Measurements from ENCODE around the gene PPP2R3C. TPM values are rescaled to one million over a fixed set of nuclear protein-coding genes. Genes with fewer than 3 reads are reported as not detected.

PPP2R3C gene
- total and polyA plus RNA-seq, 2 of the 4 experiments (the other 2 are of a cell fraction), result 15.9 to 17.0 TPM

DNA sequence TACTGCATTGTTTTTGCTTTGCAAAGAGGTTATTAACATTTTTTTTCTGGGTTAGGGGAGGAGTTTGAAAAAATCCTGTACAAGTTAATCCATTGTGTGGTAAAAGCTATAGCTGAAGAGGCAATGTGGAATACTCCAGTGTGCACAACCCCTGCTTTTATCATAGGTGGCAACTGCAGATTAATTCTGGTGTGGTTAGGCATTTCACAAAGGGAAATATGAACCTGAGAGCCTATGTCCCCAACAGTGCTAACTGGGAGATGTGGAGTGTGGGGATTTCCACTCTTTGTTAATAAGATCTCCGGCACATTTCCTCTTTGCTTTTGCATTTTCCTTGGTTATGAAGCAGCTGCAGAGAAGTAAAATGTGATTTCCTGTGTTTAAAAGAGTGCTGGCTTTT lies 34.2 kb upstream of the PPP2R3C start:
- Histone ChIP-seq H3K18ac (ENCODE audit: low read depth, low read length) (peak overlapping the region; percentile 24; the same call in 1 of the 2 replicates), H3K4me2 (ENCODE audit: low read depth, low read length) (peak overlapping the region; percentile 61; the same call in 1 of the 2 replicates), H3K9me1 (ENCODE audit: insufficient read depth, low read length) (peaks cover 7% of the 10 kb centered on the region), H2BK15ac (ENCODE audit: low read depth, low read length) (no peak overlapping the region), H3K27me3 (ENCODE audit: control insufficient read depth, insufficient read depth, low read length) (no peaks in the 10 kb centered on the region), H3K4ac (ENCODE audit: low read depth, low read length) (no peak overlapping the region), H2BK20ac (ENCODE audit: low read depth, low read length) (peak overlapping the region; percentile 38; the same call in 1 of the 2 replicates), H2BK5ac (ENCODE audit: low read depth, low read length, poor library complexity, severe bottlenecking) (peak overlapping the region; percentile 4), H2AK5ac (ENCODE audit: low read depth, low read length) (no peak overlapping the region), H3K27ac (ENCODE audit: insufficient read depth, low read length) (no peak overlapping the region), H2AFZ (replicated peaks; ENCODE audit: low read length, poor library complexity) (no peak overlapping the region), H3K9me3 (ENCODE audit: control insufficient read depth, insufficient read depth, low read length) (no peaks in the 10 kb centered on the region), H3K56ac (ENCODE audit: extremely low read depth, insufficient read depth, low read length) (no peak overlapping the region), H4K8ac (ENCODE audit: low read depth in 2 of 2, low read length in 2 of 2) (no peak overlapping the region), H2AK9ac (replicated peaks; ENCODE audit: low read depth, low read length, poor library complexity) (no peak overlapping the region), H3K14ac (replicated peaks; ENCODE audit: low read depth, low read length) (peak overlapping the region; percentile 81; the same call in 1 of the 2 replicates), H4K20me1 (ENCODE audit: insufficient read depth, low read length) (no peaks in the 10 kb centered on the region), H3K36me3 (ENCODE audit: control insufficient read depth, insufficient read depth, low read length) (peaks cover 3% of the 10 kb centered on the region), H3K9ac (ENCODE audit: low read depth, low read length) (no peak overlapping the region; the same call in 1 of the 2 replicates), H3K4me3 (ENCODE audit: insufficient read depth, low read depth, low read length) (no peak overlapping the region), H3K79me1 (ENCODE audit: low read depth in 1 of 2, low read length in 2 of 2) (peaks cover 8 to 31% of the 10 kb centered on the region in 2 experiments; a peak in 3 of 4 replicates), H4K91ac (ENCODE audit: insufficient read depth, low read depth, low read length) (no peak overlapping the region), H2BK120ac (ENCODE audit: low read depth, low read length) (peak overlapping the region; percentile 39; the same call in 1 of the 2 replicates), H4K5ac (ENCODE audit: low read depth, low read length) (no peak overlapping the region), H3K23ac (ENCODE audit: low read depth, low read length) (no peak overlapping the region), H3K4me1 (ENCODE audit: control insufficient read depth, insufficient read depth, low read length) (peaks cover 11% of the 10 kb centered on the region)
- dilution Hi-C loops (cut with HindIII; ENCODE audit: low sequenced_read_pairs, unreplicated experiment), result no loop called here
- intact Hi-C loops (cut with micrococcal nuclease), result loop anchor here (5.0 kb wide), 1 partner anchor 136 kb away; the partner anchor contains the start of gene PSMA6
- no peak; the same call in 1 of the 2 replicates for ATAC-seq (ENCODE audit: low read depth)
- peak; percentile 79 for DNase-seq
- WGBS, 2 experiments (ENCODE audit: extremely low coverage in 2 of 2, insufficient read length in 1 of 2), result no CpG with 5 or more reads among the region's 1 CpG
- TF ChIP-seq, protein P1, sequence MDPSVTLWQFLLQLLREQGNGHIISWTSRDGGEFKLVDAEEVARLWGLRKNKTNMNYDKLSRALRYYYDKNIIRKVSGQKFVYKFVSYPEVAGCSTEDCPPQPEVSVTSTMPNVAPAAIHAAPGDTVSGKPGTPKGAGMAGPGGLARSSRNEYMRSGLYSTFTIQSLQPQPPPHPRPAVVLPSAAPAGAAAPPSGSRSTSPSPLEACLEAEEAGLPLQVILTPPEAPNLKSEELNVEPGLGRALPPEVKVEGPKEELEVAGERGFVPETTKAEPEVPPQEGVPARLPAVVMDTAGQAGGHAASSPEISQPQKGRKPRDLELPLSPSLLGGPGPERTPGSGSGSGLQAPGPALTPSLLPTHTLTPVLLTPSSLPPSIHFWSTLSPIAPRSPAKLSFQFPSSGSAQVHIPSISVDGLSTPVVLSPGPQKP (IDR thresholded peaks at IDR 0.05; ENCODE audit: borderline replicate concordance, low read depth, low read length), result no peak
- peak; percentile 45; the same call in 1 of the 2 replicates for TF ChIP-seq CEBPB (IDR thresholded peaks at IDR 0.05; ENCODE audit: low read depth, low read length)
- CTCF ChIA-PET, result interaction anchor here (0.6 to 2.0 kb wide), 2 partner anchors 15 to 531 kb away, joined by 3 to 6 read pairs; no protein-coding TSS in a partner anchor
- in situ Hi-C loops (cut with MboI; ENCODE audit: low sequenced_read_pairs), result no loop called here
- no TSS peak for BruUV-seq (replicated peaks)
- POLR2A ChIA-PET (ENCODE audit: unreplicated experiment), result no interaction called here
